NCI-H146 treated with DMSO at 0.1 percent for 48 hours (cell line): ENCODE results near the gene FRMD3.
A peak's percentile ranks its signal among the peaks of the same experiment; 100 is the strongest.

Experiments
- DNase-seq: peaks from one replicate; lab custom pipeline; 2025; ENCODE audit not compliant: unreplicated experiment; lab: John Stamatoyannopoulos, UW

FRMD3 gene

DNA sequence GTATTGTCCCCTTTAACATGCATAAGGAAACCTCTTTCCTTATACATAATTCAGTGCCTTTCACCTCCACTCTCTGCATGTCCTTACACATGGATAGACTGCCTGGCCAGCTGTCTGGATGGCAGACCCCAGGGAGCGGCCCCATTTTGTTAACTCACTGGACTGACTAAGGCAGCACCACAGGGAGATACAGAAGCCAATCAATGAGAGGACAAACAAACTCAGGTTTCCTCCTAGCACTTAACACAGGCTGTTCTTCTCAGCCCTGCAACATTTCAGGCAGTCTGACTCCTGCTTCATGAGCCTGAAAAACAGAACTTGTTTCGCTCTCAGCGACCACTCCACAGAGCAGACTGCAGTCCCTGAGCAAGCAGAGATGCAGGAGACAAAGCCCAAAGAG lies 339.8 kb downstream of the FRMD3 start:
- DNase-seq: peak; percentile 42

DNA sequence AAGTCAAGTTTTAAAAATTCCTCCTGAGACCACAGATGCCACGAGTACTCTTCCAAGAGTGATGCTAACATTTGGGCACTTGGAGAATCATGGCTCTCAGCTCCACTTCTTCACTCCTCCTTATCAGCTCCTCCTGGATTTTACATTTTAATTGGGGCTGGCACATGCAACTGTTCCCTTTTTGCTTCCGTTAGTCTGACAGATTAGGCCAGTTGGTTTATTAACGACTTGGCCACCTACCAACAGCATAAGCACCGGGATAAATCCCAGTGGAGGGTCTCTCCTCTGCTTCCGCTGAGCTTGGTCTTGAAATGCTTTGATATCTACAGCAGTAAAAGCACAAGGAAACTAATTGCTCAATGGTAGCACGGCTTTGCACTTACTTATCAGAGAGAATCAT lies 340.6 kb downstream of the FRMD3 start:
- DNase-seq: no peak

DNA sequence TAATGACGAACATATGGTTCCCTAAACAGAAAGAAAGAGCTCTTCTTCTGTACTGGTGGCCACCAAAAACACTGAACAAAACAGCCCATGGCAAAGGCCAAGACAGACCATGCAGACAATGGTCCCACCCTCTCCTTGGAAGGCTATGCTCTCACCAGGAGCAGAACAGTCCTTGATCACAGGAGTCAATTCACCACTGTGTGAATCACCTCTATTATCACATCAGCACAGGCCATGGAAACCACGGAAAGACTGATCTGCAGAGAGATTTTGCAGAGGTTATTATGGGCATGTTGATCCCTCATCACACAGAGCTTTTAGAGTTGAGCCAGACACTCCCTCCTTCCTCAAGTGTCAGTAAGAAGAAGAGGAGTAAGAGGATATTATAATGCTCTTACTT lies 341.3 kb downstream of the FRMD3 start:
- no peak for DNase-seq
